GM15510 (cell line): ENCODE data around the gene TMCO4.

Experiments used
- POLR2A ChIP-seq: IDR thresholded peaks from 3 replicates; pipeline ENCODE4 v1.6.1; 2011; ENCODE audit warnings: borderline replicate concordance; ENCODE audit not compliant: insufficient read length; ENCODE audit errors: extremely low read depth

The TMCO4 gene

GRCh38 chr1:19661721-19662228 lies 137.9 kb downstream of the TMCO4 start:
- TF ChIP-seq POLR2A: no peak

- TF ChIP-seq POLR2A: no peak
Measured at GRCh38 chr1:19658186-19658585, 141.5 kb downstream of the TMCO4 start.

- TF ChIP-seq POLR2A: no peak
Measured at GRCh38 chr1:19657511-19657910, 142.2 kb downstream of the TMCO4 start.

GRCh38 chr1:19656780-19657466 lies 142.8 kb downstream of the TMCO4 start:
- TF ChIP-seq POLR2A: no peak

- no peak for TF ChIP-seq POLR2A
Measured at GRCh38 chr1:19656134-19656779, 143.5 kb downstream of the TMCO4 start.

- TF ChIP-seq POLR2A: no peak
Measured at GRCh38 chr1:19655718-19656080, 144.0 kb downstream of the TMCO4 start.

- TF ChIP-seq POLR2A: no peak
Measured at GRCh38 chr1:19654886-19655717, 144.6 kb downstream of the TMCO4 start.

- no peak for TF ChIP-seq POLR2A
Measured at GRCh38 chr1:19654386-19654785, 145.3 kb downstream of the TMCO4 start.

- no peak for TF ChIP-seq POLR2A
Measured at GRCh38 chr1:19651141-19651737, 148.5 kb downstream of the TMCO4 start.

GRCh38 chr1:19650416-19651140 lies 149.1 kb downstream of the TMCO4 start:
- no peak for TF ChIP-seq POLR2A

- no peak for TF ChIP-seq POLR2A
Measured at GRCh38 chr1:19648689-19649088, 151.0 kb downstream of the TMCO4 start.

- TF ChIP-seq POLR2A: no peak
Measured at GRCh38 chr1:19648239-19648638, 151.5 kb downstream of the TMCO4 start.

- no peak for TF ChIP-seq POLR2A
Measured at GRCh38 chr1:19647643-19648042, 152.1 kb downstream of the TMCO4 start.
